Karpas-422 (cell line): ENCODE results near the gene MYH7. TPM values are rescaled to one million over a fixed set of nuclear protein-coding genes. Genes with fewer than 3 reads are reported as not detected.
"Not testable (repeated sequence)": the region's sequence is repeated elsewhere in the genome, so short reads cannot be mapped to it uniquely, and the experiment has no call there.

Source experiments
- DNase-seq: peaks from one replicate; pipeline ENCODE4 v3.0.0-alpha.2; 2015
- H2AFZ ChIP-seq: fragments of 200-600 bp; sonication (generic); 2 replicates; pipeline ENCODE4 v1.6.1; 2014; ENCODE audit warnings: antibody characterized with exemption, low read length, mixed read lengths
- H3K27ac ChIP-seq: fragments of 200-600 bp; sonication (generic); 2 replicates; pipeline ENCODE4 v1.5.1; 2014; ENCODE audit warnings: mild to moderate bottlenecking, low read length, moderate library complexity
- H3K27me3 ChIP-seq: fragments of 200-600 bp; sonication (generic); 2 replicates; pipeline ENCODE4 v1.6.1; 2014; ENCODE audit warnings: low read length, mixed read lengths
- H3K36me3 ChIP-seq: fragments of 200-600 bp; sonication (generic); 2 replicates; pipeline ENCODE4 v1.6.1; 2014; ENCODE audit warnings: low read length, mixed read lengths; ENCODE audit not compliant: insufficient read depth
- H3K4me1 ChIP-seq: fragments of 200-600 bp; sonication (generic); 2 replicates; pipeline ENCODE4 v1.6.1; 2014; ENCODE audit warnings: mild to moderate bottlenecking, low read length, mixed read lengths
- H3K4me2 ChIP-seq: fragments of 200-600 bp; sonication (generic); 2 replicates; pipeline ENCODE4 v1.6.1; 2014; ENCODE audit warnings: low read length, low read depth, mild to moderate bottlenecking; ENCODE audit not compliant: poor library complexity, severe bottlenecking
- H3K4me3 ChIP-seq: fragments of 200-600 bp; sonication (generic); 2 replicates; pipeline ENCODE4 v1.5.1; 2014; ENCODE audit warnings: mild to moderate bottlenecking, antibody characterized with exemption, low read length, mixed read lengths
- H3K79me2 ChIP-seq: fragments of 200-600 bp; sonication (generic); 2 replicates; pipeline ENCODE4 v1.6.1; 2014; ENCODE audit warnings: mild to moderate bottlenecking, low read length, mixed read lengths
- H3K9ac ChIP-seq: fragments of 200-600 bp; sonication (generic); 2 replicates; pipeline ENCODE4 v1.6.0; 2014; ENCODE audit warnings: low read length
- H3K9me2 ChIP-seq: fragments of 200-600 bp; sonication (generic), shearing (Covaris generic); replicated peaks from 2 replicates; pipeline ENCODE4 v1.6.0; 2014; ENCODE audit warnings: mild to moderate bottlenecking, low read length, moderate library complexity; ENCODE audit not compliant: insufficient read depth
- H3K9me3 ChIP-seq: fragments of 300-700, 200-600 bp; sonication (generic); 2 replicates; pipeline ENCODE4 v1.6.1; 2014; ENCODE audit warnings: low read length, mixed read lengths
- H4K20me1 ChIP-seq: fragments of 200-600 bp; sonication (generic); 2 replicates; pipeline ENCODE4 v1.6.1; 2014; ENCODE audit warnings: mild to moderate bottlenecking, antibody characterized with exemption, low read length, low read depth; ENCODE audit not compliant: insufficient read depth
- total RNA-seq: library from RNA; depleted of rRNA; stranded (reverse); fragments of >200 nt; shearing (Covaris generic); gene quantifications from 2 replicates; pipeline ENCODE4 v1.2.3, GENCODE V29; 2014; ENCODE audit warnings: low replicate concordance

MYH7 gene
- total RNA-seq, 1 experiment from 2014 or later, result not detected

GRCh38 chr14:23418021-23418420 lies 17.4 kb downstream of the MYH7 start:
- H4K20me1 ChIP-seq, result no peaks in the 10 kb centered on the region
- DNase-seq, result no peak

GRCh38 chr14:23417269-23417668 lies 18.2 kb downstream of the MYH7 start:
- not testable (repeated sequence) for H3K4me3 ChIP-seq, H3K36me3 ChIP-seq, H3K27ac ChIP-seq, H2AFZ ChIP-seq, H3K4me1 ChIP-seq, H3K9me2 ChIP-seq, DNase-seq, H4K20me1 ChIP-seq, H3K9me3 ChIP-seq, H3K79me2 ChIP-seq, H3K9ac ChIP-seq, H3K27me3 ChIP-seq, H3K4me2 ChIP-seq

More at GRCh38 chr14:23418021-23418420, 17.4 kb downstream of the MYH7 start:
- no peak overlapping the region for H2AFZ ChIP-seq
- no peaks in the 10 kb centered on the region for H3K9me2 ChIP-seq
- H3K79me2 ChIP-seq, result no peaks in the 10 kb centered on the region
- H3K4me3 ChIP-seq, result no peak overlapping the region
- no peaks in the 10 kb centered on the region for H3K4me1 ChIP-seq
- no peak overlapping the region for H3K27ac ChIP-seq
- no peaks in the 10 kb centered on the region for H3K27me3 ChIP-seq
- no peak overlapping the region for H3K9ac ChIP-seq
- no peaks in the 10 kb centered on the region for H3K9me3 ChIP-seq
- H3K36me3 ChIP-seq, result no peaks in the 10 kb centered on the region
- no peak overlapping the region for H3K4me2 ChIP-seq

- H3K4me1 ChIP-seq, result no peaks in the 10 kb centered on the region
- H4K20me1 ChIP-seq, result no peaks in the 10 kb centered on the region
- H3K4me2 ChIP-seq, result no peak overlapping the region
- no peak overlapping the region for H3K27ac ChIP-seq
- H3K4me3 ChIP-seq, result no peak overlapping the region
- no peaks in the 10 kb centered on the region for H3K79me2 ChIP-seq
- H3K9ac ChIP-seq, result no peak overlapping the region
- no peak for DNase-seq
- H3K9me3 ChIP-seq, result no peaks in the 10 kb centered on the region
- H3K36me3 ChIP-seq, result no peaks in the 10 kb centered on the region
- no peaks in the 10 kb centered on the region for H3K27me3 ChIP-seq
- no peak overlapping the region for H2AFZ ChIP-seq
- H3K9me2 ChIP-seq, result no peaks in the 10 kb centered on the region
These were observed 18.7 kb downstream of the MYH7 start for GRCh38 chr14:23416801-23417200.

GRCh38 chr14:23415821-23416778 lies 19.4 kb downstream of the MYH7 start:
- Histone ChIP-seq H3K9me2 (no peaks in the 10 kb centered on the region), H3K9me3 (no peaks in the 10 kb centered on the region), H3K27ac (no peak overlapping the region), H3K9ac (no peak overlapping the region), H3K27me3 (no peaks in the 10 kb centered on the region), H3K4me1 (no peaks in the 10 kb centered on the region), H4K20me1 (no peaks in the 10 kb centered on the region), H3K36me3 (no peaks in the 10 kb centered on the region), H3K4me2 (no peak overlapping the region), H3K79me2 (no peaks in the 10 kb centered on the region), H2AFZ (no peak overlapping the region), H3K4me3 (no peak overlapping the region)
- no peak for DNase-seq

- no peak overlapping the region for H3K9ac ChIP-seq
- no peak overlapping the region for H2AFZ ChIP-seq
These were observed 20.3 kb downstream of the MYH7 start for GRCh38 chr14:23414906-23415820.

GRCh38 chr14:23414254-23414653 lies 21.2 kb downstream of the MYH7 start:
- Histone ChIP-seq H2AFZ (no peak overlapping the region), H3K9me2 (no peaks in the 10 kb centered on the region), H4K20me1 (no peaks in the 10 kb centered on the region), H3K9ac (no peak overlapping the region), H3K9me3 (no peaks in the 10 kb centered on the region), H3K4me3 (no peak overlapping the region), H3K4me1 (no peaks in the 10 kb centered on the region), H3K4me2 (no peak overlapping the region), H3K27me3 (no peaks in the 10 kb centered on the region), H3K36me3 (no peaks in the 10 kb centered on the region), H3K27ac (no peak overlapping the region), H3K79me2 (no peaks in the 10 kb centered on the region)
- DNase-seq, result no peak

More at GRCh38 chr14:23414906-23415820, 20.3 kb downstream of the MYH7 start:
- H3K4me1 ChIP-seq, result no peaks in the 10 kb centered on the region
- no peaks in the 10 kb centered on the region for H3K79me2 ChIP-seq
- H3K9me3 ChIP-seq, result no peaks in the 10 kb centered on the region
- no peaks in the 10 kb centered on the region for H3K9me2 ChIP-seq
- no peaks in the 10 kb centered on the region for H3K36me3 ChIP-seq
- no peaks in the 10 kb centered on the region for H4K20me1 ChIP-seq
- no peak overlapping the region for H3K27ac ChIP-seq
- no peaks in the 10 kb centered on the region for H3K27me3 ChIP-seq
- no peak overlapping the region for H3K4me2 ChIP-seq
- H3K4me3 ChIP-seq, result no peak overlapping the region
- no peak for DNase-seq

- Histone ChIP-seq H4K20me1 (no peaks in the 10 kb centered on the region), H3K9me2 (no peaks in the 10 kb centered on the region), H3K4me3 (no peak overlapping the region), H2AFZ (no peak overlapping the region), H3K9ac (no peak overlapping the region), H3K9me3 (no peaks in the 10 kb centered on the region), H3K79me2 (no peaks in the 10 kb centered on the region), H3K4me2 (no peak overlapping the region), H3K27me3 (no peaks in the 10 kb centered on the region), H3K36me3 (no peaks in the 10 kb centered on the region), H3K4me1 (0 out of 2 replicates have a peak, but pooled peaks cover 3% of the 10 kb centered on the region), H3K27ac (no peak overlapping the region)
- DNase-seq, result no peak
These were observed 21.8 kb downstream of the MYH7 start for GRCh38 chr14:23413681-23414080.
